Kidney epithelial cell (primary cell): ENCODE results near the gene MCC. TPM values are rescaled to one million over a fixed set of nuclear protein-coding genes. Genes with fewer than 3 reads are reported as not detected.

Source experiments
- DNase-seq: peaks from one replicate; pipeline ENCODE4 v3.0.0-alpha.2; 2010; ENCODE audit warnings: low read depth
- H3K27me3 ChIP-seq: 2 replicates; pipeline ENCODE4 v1.6.0; 2011; ENCODE audit warnings: low read length; ENCODE audit not compliant: control insufficient read depth, insufficient read depth
- H3K36me3 ChIP-seq: 2 replicates; pipeline ENCODE4 v1.5.1; 2011; ENCODE audit warnings: low read length; ENCODE audit not compliant: control insufficient read depth, insufficient read depth
- H3K4me3 ChIP-seq: 2 replicates; pipeline ENCODE4 v1.5.1; 2011; ENCODE audit warnings: low read depth, mild to moderate bottlenecking, control low read depth, low read length
- CTCF ChIP-seq: IDR thresholded peaks from 2 replicates; pipeline ENCODE4 v1.5.1; 2011; ENCODE audit warnings: mild to moderate bottlenecking, moderate library complexity, low read length, control low read depth, inconsistent platforms; ENCODE audit not compliant: insufficient read depth, poor library complexity, severe bottlenecking
- total RNA-seq: library from RNA; depleted of rRNA; stranded (reverse); fragments of >200 nt; gene quantifications from 2 replicates; pipeline ENCODE4 v1.2.3, GENCODE V29; 2015

Gene MCC
- total RNA-seq, 1 donor from 2014 or later, result 16.7 TPM

- no peak for DNase-seq
- no peaks in the 10 kb centered on the region for H3K36me3 ChIP-seq
These were observed 37.3 kb downstream of the MCC start for GRCh38 chr5:113450929-113451328.

GRCh38 chr5:113450462-113450861, 37.8 kb downstream of the MCC start:
- TF ChIP-seq CTCF, result no peak
- Histone ChIP-seq H3K4me3 (no peak overlapping the region), H3K27me3 (no peaks in the 10 kb centered on the region), H3K36me3 (no peaks in the 10 kb centered on the region)
- no peak for DNase-seq

More at GRCh38 chr5:113450929-113451328, 37.3 kb downstream of the MCC start:
- Histone ChIP-seq H3K4me3 (no peak overlapping the region), H3K27me3 (no peaks in the 10 kb centered on the region)
- TF ChIP-seq CTCF, result no peak

- TF ChIP-seq CTCF, result no peak
- H3K4me3 ChIP-seq, result no peak overlapping the region
These were observed 40.0 kb downstream of the MCC start for GRCh38 chr5:113448252-113448651.

GRCh38 chr5:113447498-113448050, 40.7 kb downstream of the MCC start:
- TF ChIP-seq CTCF, result peak; percentile 7
- Histone ChIP-seq H3K27me3 (no peaks in the 10 kb centered on the region), H3K4me3 (no peak overlapping the region), H3K36me3 (no peaks in the 10 kb centered on the region)
- DNase-seq, result no peak

More at GRCh38 chr5:113448252-113448651, 40.0 kb downstream of the MCC start:
- Histone ChIP-seq H3K36me3 (no peaks in the 10 kb centered on the region), H3K27me3 (no peaks in the 10 kb centered on the region)
- no peak for DNase-seq

GRCh38 chr5:113446358-113446927, 41.8 kb downstream of the MCC start:
- TF ChIP-seq CTCF, result no peak
- no peak overlapping the region for H3K4me3 ChIP-seq
- no peak for DNase-seq
- H3K36me3 ChIP-seq, result no peaks in the 10 kb centered on the region
- H3K27me3 ChIP-seq, result no peaks in the 10 kb centered on the region

GRCh38 chr5:113437111-113437510, 51.1 kb downstream of the MCC start:
- no peak for DNase-seq
- Histone ChIP-seq H3K36me3 (no peaks in the 10 kb centered on the region), H3K27me3 (no peaks in the 10 kb centered on the region), H3K4me3 (no peak overlapping the region)
- TF ChIP-seq CTCF, result no peak
